Body of pancreas (tissue), 4 donors: ENCODE data around the gene GPBP1. TPM values are rescaled to one million over a fixed set of nuclear protein-coding genes. Genes with fewer than 3 reads are reported as not detected.
A peak's percentile ranks its signal among the peaks of the same experiment; 100 is the strongest.

Experiments used
- ATAC-seq: fragments of 150-250 bp; one replicate; pipeline ENCODE4 v1.9.1; 2016
- DNase-seq, 4 donors: peaks; one replicate each; pipeline ENCODE4 v3.0.0-alpha.2; 2019
- H3K27ac ChIP-seq, 4 donors: fragments of 200-600 bp; sonication (generic); 1 replicate in 3 of 4; 2 replicates in 1 of 4; pipeline versions ENCODE4 v1.5.1 to v1.6.1; 2016 to 2019; ENCODE audit warnings: mild to moderate bottlenecking in 1 of 4, mixed read lengths in 1 of 4, moderate library complexity in 1 of 4
- H3K27me3 ChIP-seq, 2 donors: fragments of 200-600 bp; sonication (generic); one replicate each; pipeline ENCODE4 v1.6.0; 2016; ENCODE audit warnings: mild to moderate bottlenecking in 1 of 2
- H3K36me3 ChIP-seq, 2 donors: fragments of 200-600 bp; sonication (generic); replicated peaks in 1 of 2; 2 replicates each; pipeline ENCODE4 v1.5.1; 2016; ENCODE audit warnings: low read depth in 2 of 2; ENCODE audit not compliant: insufficient read depth in 1 of 2
- H3K4me1 ChIP-seq: fragments of 200-600 bp; sonication (generic); one replicate; pipeline ENCODE4 v1.6.0; 2016
- H3K4me3 ChIP-seq, 2 donors: fragments of 200-600 bp; sonication (generic); 1 replicate in 1 of 2; 2 replicates in 1 of 2; pipeline ENCODE4 v1.5.1; 2016 to 2019
- H3K9me3 ChIP-seq, 3 donors: fragments of 200-600 bp; sonication (generic); 1 replicate in 2 of 3; 2 replicates in 1 of 3; pipeline ENCODE4 v1.5.1; 2016
- CTCF ChIP-seq, 7 experiments: fragments of 450-650 bp in 4 of 7; fragments of 200-600 bp in 3 of 7; sonication (generic) in 3 of 7; IDR thresholded peaks; one replicate each; pipeline ENCODE4 v1.5.1; 2016 to 2019; ENCODE audit warnings: antibody characterized with exemption in 7 of 7
- POLR2A ChIP-seq, 3 donors: fragments of 450-650 bp; IDR thresholded peaks; one replicate each; pipeline ENCODE4 v1.6.1; 2016; ENCODE audit warnings: antibody characterized with exemption in 3 of 3, mild to moderate bottlenecking in 2 of 3
- WGBS, 2 donors: methylation state at CpG; one replicate each; pipeline ENCODE4 v1.1.5; 2017; 5-methylcytosine and 5-hydroxymethylcytosine counted together
- intact Hi-C: fragments of 100-400 bp; cut with DNase I; formaldehyde crosslinking; loops from one replicate; pipeline ENCODE4 v1.15.1; 2023
- total RNA-seq, 2 donors: library from RNA; depleted of rRNA; stranded (reverse); fragments of >200 nt; gene quantifications; one replicate each; pipeline ENCODE4 v1.1.0, GENCODE V29; 2016

GPBP1 gene
- total RNA-seq, 2 donors from 2014 or later, result 53.2 to 67.2 TPM

GRCh38 chr5:57172466-57173318 is 1.2 kb upstream of the GPBP1 start:
- ATAC-seq, result no peak

GRCh38 chr5:57174128-57174889 is 450 bp downstream of the GPBP1 start:
- TF ChIP-seq CTCF (IDR thresholded peaks at IDR 0.05) (no peak), POLR2A (IDR thresholded peaks at IDR 0.05) (no peak)
- H3K36me3 ChIP-seq, result no peaks in the 10 kb centered on the region
- peak overlapping the region; percentile 85 to 96 for H3K4me3 ChIP-seq
- no peaks in the 10 kb centered on the region for H3K27me3 ChIP-seq
- ATAC-seq, result peak; percentile 3
- peak overlapping the region; percentile 98 to 100 (median 100) for H3K27ac ChIP-seq
- peak; percentile 40 to 51 (median 44) for DNase-seq
- peaks cover 35% of the 10 kb centered on the region for H3K4me1 ChIP-seq
- intact Hi-C loops, result no loop called here
- H3K9me3 ChIP-seq, result no peaks in the 10 kb centered on the region
- 0 to 1% methylated on average over 19 to 47 of the region's 47 CpGs for WGBS, 2 donors

More at GRCh38 chr5:57172466-57173318, 1.2 kb upstream of the GPBP1 start:
- no peaks in the 10 kb centered on the region for H3K9me3 ChIP-seq
- H3K27ac ChIP-seq, result peak overlapping the region; percentile 98 to 100 (median 100)
- intact Hi-C loops, result no loop called here
- peaks cover 21% of the 10 kb centered on the region for H3K4me1 ChIP-seq
- H3K36me3 ChIP-seq, result no peaks in the 10 kb centered on the region
- H3K4me3 ChIP-seq, result peak overlapping the region; percentile 45 to 85
- no peaks in the 10 kb centered on the region for H3K27me3 ChIP-seq
- no peak for TF ChIP-seq POLR2A (IDR thresholded peaks at IDR 0.05)
- no peak for TF ChIP-seq CTCF (IDR thresholded peaks at IDR 0.05)
- DNase-seq, result peak in 1 of 4 donors; percentile 65
- 1 to 2% methylated on average over 25 to 31 of the region's 31 CpGs for WGBS, 2 donors

GRCh38 chr5:57174890-57175510 is 1.1 kb downstream of the GPBP1 start:
- Histone ChIP-seq H3K27me3 (no peaks in the 10 kb centered on the region), H3K27ac (peak overlapping the region; percentile 98 to 100 (median 100)), H3K4me3 (peak overlapping the region; percentile 85 to 96), H3K36me3 (no peaks in the 10 kb centered on the region), H3K9me3 (no peaks in the 10 kb centered on the region), H3K4me1 (peaks cover 42% of the 10 kb centered on the region)
- ATAC-seq, result no peak
- TF ChIP-seq CTCF (IDR thresholded peaks at IDR 0.05) (no peak), POLR2A (IDR thresholded peaks at IDR 0.05) (no peak)
- 0 to 1% methylated on average over 11 of the region's 11 CpGs for WGBS, 2 donors
- DNase-seq, result no peak
- intact Hi-C loops, result no loop called here

- DNase-seq, result no peak
- H3K27me3 ChIP-seq, result no peaks in the 10 kb centered on the region
- H3K4me1 ChIP-seq, result peaks cover 49% of the 10 kb centered on the region
- peak overlapping the region in 3 of 4 donors; percentile 98 to 100 (median 99) for H3K27ac ChIP-seq
- ATAC-seq, result no peak
- 2 to 3% methylated on average over 11 of the region's 11 CpGs for WGBS, 2 donors
- intact Hi-C loops, result no loop called here
- peak overlapping the region; percentile 8 to 85 for H3K4me3 ChIP-seq
- H3K36me3 ChIP-seq, result no peaks in the 10 kb centered on the region
- TF ChIP-seq CTCF (IDR thresholded peaks at IDR 0.05) (no peak), POLR2A (IDR thresholded peaks at IDR 0.05) (no peak)
- no peaks in the 10 kb centered on the region for H3K9me3 ChIP-seq
Measured at GRCh38 chr5:57175551-57176309, 1.9 kb downstream of the GPBP1 start.
